NB4 (cell line): ENCODE data around the gene KXD1.
A peak's percentile ranks its signal among the peaks of the same experiment; 100 is the strongest.
"Not testable (repeated sequence)": the region's sequence is repeated elsewhere in the genome, so short reads cannot be mapped to it uniquely, and the experiment has no call there.

Experiments
- DNase-seq: peaks from one replicate; pipeline ENCODE4 v3.0.0; 2010; ENCODE audit warnings: low read depth
- H3K4me3 ChIP-seq: one replicate; pipeline ENCODE4 v1.5.1; 2011; ENCODE audit warnings: mild to moderate bottlenecking, low read depth, low read length, moderate library complexity
- CTCF ChIP-seq: IDR thresholded peaks from one replicate; pipeline ENCODE4 v1.5.1; 2012; ENCODE audit warnings: low read depth, low read length
- MAX ChIP-seq: IDR thresholded peaks from 2 replicates; pipeline ENCODE4 v1.6.1; 2011; ENCODE audit warnings: low read depth, low read length
- MYC ChIP-seq: IDR thresholded peaks from 2 replicates; pipeline ENCODE4 v1.6.1; 2011; ENCODE audit warnings: low read depth, low read length
- POLR2A ChIP-seq: IDR thresholded peaks from 2 replicates; pipeline ENCODE4 v1.6.1; 2011; ENCODE audit warnings: mild to moderate bottlenecking; ENCODE audit not compliant: insufficient read length; ENCODE audit errors: extremely low read depth

KXD1 gene

GRCh38 chr19:18522124-18522861, 35.4 kb upstream of the KXD1 start:
- H3K4me3 ChIP-seq: no peak overlapping the region

GRCh38 chr19:18522862-18523440, 34.7 kb upstream of the KXD1 start:
- DNase-seq, H3K4me3 ChIP-seq: not testable (repeated sequence)

More at GRCh38 chr19:18522124-18522861, 35.4 kb upstream of the KXD1 start:
- TF ChIP-seq MAX (peak; percentile 95), POLR2A (peak; percentile 20), CTCF (no peak), MYC (no peak; the same call in 1 of the 2 replicates)
- DNase-seq: peak; percentile 100

- TF ChIP-seq CTCF (no peak), MYC (no peak), POLR2A (no peak)
- no peak overlapping the region for H3K4me3 ChIP-seq
- DNase-seq: no peak
Observed at GRCh38 chr19:18523841-18524240, 33.8 kb upstream of the KXD1 start.

- no peak overlapping the region for H3K4me3 ChIP-seq
- TF ChIP-seq MYC (no peak), POLR2A (no peak), MAX (no peak), CTCF (no peak)
- DNase-seq: no peak
Observed at GRCh38 chr19:18526316-18526715, 31.4 kb upstream of the KXD1 start.

- no peak for DNase-seq
- TF ChIP-seq MAX (no peak), MYC (no peak), CTCF (no peak), POLR2A (no peak)
- H3K4me3 ChIP-seq: no peak overlapping the region
Observed at GRCh38 chr19:18529782-18530181, 27.9 kb upstream of the KXD1 start.

- H3K4me3 ChIP-seq: no peak overlapping the region
- DNase-seq: no peak
- TF ChIP-seq MYC (no peak), CTCF (no peak), MAX (no peak)
Observed at GRCh38 chr19:18531485-18531884, 26.2 kb upstream of the KXD1 start.
